K562 (cell line): Measurements from ENCODE around the gene FADS1. TPM values are rescaled to one million over a fixed set of nuclear protein-coding genes. Genes with fewer than 3 reads are reported as not detected.

Experiments
- BCL6 ChIP-seq: fragments of 250-450 bp; sonication (Bioruptor Pico); IDR thresholded peaks from 2 replicates; pipeline ENCODE4 v1.4.0; 2020
- E2F4 ChIP-seq: sonication (generic); formaldehyde crosslinking; IDR thresholded peaks from 2 replicates; pipeline ENCODE4 v1.8.0; 2022; ENCODE audit warnings: mild to moderate bottlenecking, low read depth, missing genetic modification reagents
- E2F6 ChIP-seq, 2 experiments: IDR thresholded peaks; 2 replicates each; pipeline ENCODE4 v1.6.1; 2011; ENCODE audit warnings: borderline replicate concordance in 1 of 2, control low read depth in 1 of 2, low read depth in 1 of 2, low read length in 1 of 2, mild to moderate bottlenecking in 1 of 2, mixed read lengths in 1 of 2, moderate library complexity in 1 of 2; ENCODE audit not compliant: insufficient read depth in 1 of 2, insufficient read length in 1 of 2, poor library complexity in 1 of 2, severe bottlenecking in 1 of 2; ENCODE audit errors: extremely low read depth in 1 of 2
- FOXK1 ChIP-seq: sonication (generic); formaldehyde crosslinking; IDR thresholded peaks from 2 replicates; pipeline ENCODE4 v1.8.0; 2022; ENCODE audit warnings: missing genetic modification reagents, mild to moderate bottlenecking, borderline replicate concordance
- L3MBTL2 ChIP-seq: fragments of 450-650 bp; IDR thresholded peaks from 2 replicates; pipeline ENCODE4 v1.6.1; 2016; ENCODE audit warnings: mild to moderate bottlenecking, moderate library complexity
- NEUROD1 ChIP-seq: fragments of 150-350 bp; IDR thresholded peaks from 2 replicates; pipeline ENCODE4 v1.6.1; 2014; ENCODE audit warnings: borderline replicate concordance, low read length, low read depth; ENCODE audit not compliant: partially characterized antibody
- NFE2 ChIP-seq: IDR thresholded peaks from 2 replicates; pipeline ENCODE4 v1.6.1; 2014; ENCODE audit warnings: antibody characterized with exemption, low read depth
- NR2C1 ChIP-seq, 2 experiments: fragments of 450-650 bp; IDR thresholded peaks; 2 replicates each; pipeline ENCODE4 v1.6.1; 2017; ENCODE audit warnings: mild to moderate bottlenecking in 2 of 2, antibody characterized with exemption in 1 of 2, inconsistent platforms in 1 of 2, missing compliant biosample characterization in 1 of 2, missing genetic modification characterization in 1 of 2
- PHTF2 ChIP-seq: fragments of 250-450 bp; sonication (Bioruptor Pico); IDR thresholded peaks from 2 replicates; pipeline ENCODE4 v1.5.0; 2021; ENCODE audit warnings: mild to moderate bottlenecking
- PURB ChIP-seq: sonication (generic); formaldehyde crosslinking; IDR thresholded peaks from 2 replicates; pipeline ENCODE4 v1.9.0; 2021; ENCODE audit warnings: low read depth, mild to moderate bottlenecking, missing genetic modification reagents
- SETDB1 ChIP-seq: IDR thresholded peaks from one replicate; pipeline ENCODE4 v1.6.1; 2012; ENCODE audit warnings: low read length, control low read depth, inconsistent platforms
- SNAPC5 ChIP-seq: fragments of 250-450 bp; sonication (Bioruptor Pico); IDR thresholded peaks from 2 replicates; pipeline ENCODE4 v1.8.0; 2021; ENCODE audit warnings: moderate library complexity, mild to moderate bottlenecking, inconsistent platforms
- SRSF3 ChIP-seq: fragments of 200-400 bp; formaldehyde crosslinking; IDR thresholded peaks from 2 replicates; pipeline ENCODE4 v1.6.1; 2016; ENCODE audit warnings: mild to moderate bottlenecking, low read length, moderate library complexity; ENCODE audit not compliant: insufficient read depth
- U2AF1 ChIP-seq: fragments of 200-400 bp; formaldehyde crosslinking; optimal IDR thresholded peaks from 2 replicates; pipeline ENCODE3; 2017; ENCODE audit warnings: mild to moderate bottlenecking, low read depth, low read length, moderate library complexity
- ZNF124 ChIP-seq: sonication (generic); formaldehyde crosslinking; IDR thresholded peaks from 2 replicates; pipeline ENCODE4 v1.8.1; 2022; ENCODE audit warnings: missing genetic modification reagents
- ZNF592 ChIP-seq: fragments of 450-650 bp; IDR thresholded peaks from 2 replicates; pipeline ENCODE4 v1.6.1; 2017; ENCODE audit warnings: antibody characterized with exemption, mild to moderate bottlenecking
- polyA plus RNA-seq, 8 experiments: library from polyadenylated mRNA; depleted of rRNA in 4 of 8; stranded (reverse) in 5 of 8; unstranded in 3 of 8; fragments of >200 nt; fragmentation: Nextera tagmentation in 2 of 8; fragmentation: Illumina TruSeq in 1 of 8; extraction: Ambion mirVana in 2 of 8; extraction: Trizol in 1 of 8; gene quantifications; 2 replicates each; pipeline versions ENCODE4 v1.2.1 to v1.2.3, GENCODE V29; 2011 to 2014; ENCODE audit warnings: inconsistent platforms in 1 of 8, missing spikeins in 1 of 8
- total RNA-seq, 7 experiments: library from RNA; depleted of rRNA in 6 of 7; stranded (reverse); fragments of >200 nt in 6 of 7; fragmentation: Illumina TruSeq in 2 of 7; extraction: Trizol in 2 of 7; gene quantifications; 2 replicates each; pipeline versions ENCODE4 v1.2.1 to v1.2.3, GENCODE V29; 2011 to 2021; ENCODE audit warnings: low replicate concordance in 1 of 7

Gene FADS1
- total and polyA plus RNA-seq, 9 of the 15 experiments (the other 6 are each of a cell fraction or from before 2014, with no cell fraction given): 110 to 864 (median 364) TPM

- TF ChIP-seq SRSF3 (no peak), ZNF124 (CRISPR knock-in tag) (no peak), ZNF592 (peak; percentile 56; the same call in 1 of the 2 replicates), U2AF1 (no peak), FOXK1 (CRISPR knock-in tag) (no peak), BCL6 (CRISPR knock-in tag) (no peak), NEUROD1 (no peak), NFE2 (peak; percentile 61), L3MBTL2 (no peak), SETDB1 (no peak), E2F6 (IDR thresholded peaks at IDR 0.05; ENCODE audit: borderline replicate concordance in 1 of 2, extremely low read depth in 1 of 2, insufficient read depth in 1 of 2, insufficient read length in 1 of 2, low read depth in 1 of 2, low read length in 1 of 2, poor library complexity in 1 of 2, severe bottlenecking in 1 of 2) (no peak), SNAPC5 (CRISPR knock-in tag) (no peak), E2F4 (CRISPR knock-in tag) (no peak), NR2C1 (IDR thresholded peaks at IDR 0.05) (no peak), NR2C1 (tag; IDR thresholded peaks at IDR 0.05) (no peak), PURB (CRISPR knock-in tag) (no peak), PHTF2 (no peak)
- TF ChIP-seq, all 486 proteins: peak for 11
Observed at GRCh38 chr11:61820174-61820573, 3.4 kb upstream of the FADS1 start (continued).
